Liver (tissue), 9 donors: ENCODE data around the gene EZH1. TPM values are rescaled to one million over a fixed set of nuclear protein-coding genes. Genes with fewer than 3 reads are reported as not detected.

Experiments used
- DNase-seq: peaks from one replicate; pipeline ENCODE4 v3.0.0-alpha.2; 2017; ENCODE audit warnings: low spot score
- H3K27ac ChIP-seq, 2 donors: one replicate each; pipeline ENCODE4 v1.7.0; 2013; ENCODE audit warnings: inconsistent platforms in 2 of 2, low read length in 2 of 2, control low read depth in 1 of 2, low read depth in 1 of 2, mild to moderate bottlenecking in 1 of 2
- H3K27me3 ChIP-seq, 4 donors: one replicate each; pipeline versions ENCODE4 v1.6.1 to v1.7.0; 2013; ENCODE audit warnings: low read length in 3 of 4, inconsistent platforms in 1 of 4, mild to moderate bottlenecking in 1 of 4, moderate library complexity in 1 of 4; ENCODE audit not compliant: control insufficient read depth in 4 of 4, insufficient read depth in 4 of 4
- H3K36me3 ChIP-seq, 4 donors: one replicate each; pipeline versions ENCODE4 v1.6.1 to v1.7.0; 2013; ENCODE audit warnings: low read length in 3 of 4, mild to moderate bottlenecking in 3 of 4, low read depth in 1 of 4, moderate library complexity in 1 of 4; ENCODE audit not compliant: control insufficient read depth in 4 of 4, insufficient read depth in 3 of 4
- H3K4me1 ChIP-seq, 4 donors: one replicate each; pipeline versions ENCODE4 v1.6.1 to v1.7.0; 2013; ENCODE audit warnings: low read length in 3 of 4, mild to moderate bottlenecking in 3 of 4, moderate library complexity in 1 of 4; ENCODE audit not compliant: control insufficient read depth in 4 of 4, insufficient read depth in 4 of 4
- H3K4me3 ChIP-seq, 3 donors: one replicate each; pipeline versions ENCODE4 v1.6.1 to v1.7.0; 2013; ENCODE audit warnings: low read length in 3 of 3, control low read depth in 1 of 3, low read depth in 1 of 3, mild to moderate bottlenecking in 1 of 3
- H3K9ac ChIP-seq, 2 donors: one replicate each; pipeline ENCODE4 v1.7.0; 2013; ENCODE audit warnings: low read length in 2 of 2, mild to moderate bottlenecking in 2 of 2, moderate library complexity in 2 of 2, control low read depth in 1 of 2, low read depth in 1 of 2
- H3K9me3 ChIP-seq, 4 donors: one replicate each; pipeline versions ENCODE4 v1.6.1 to v1.7.0; 2013; ENCODE audit warnings: low read length in 3 of 4; ENCODE audit not compliant: control insufficient read depth in 4 of 4
- EGR1 ChIP-seq, 2 donors: IDR thresholded peaks; 2 replicates each; pipeline ENCODE4 v1.6.1; 2016 to 2018; ENCODE audit warnings: antibody characterized with exemption in 2 of 2, low read depth in 2 of 2
- FOXA2 ChIP-seq: IDR thresholded peaks from 2 replicates; pipeline ENCODE4 v1.6.1; 2016; ENCODE audit warnings: antibody characterized with exemption
- HNF4A ChIP-seq, 2 donors: conservative IDR thresholded peaks; 2 replicates each; pipeline ENCODE4 v1.6.1; 2016; ENCODE audit warnings: antibody characterized with exemption in 2 of 2, mild to moderate bottlenecking in 2 of 2
- HNF4G ChIP-seq: IDR thresholded peaks from 2 replicates; pipeline ENCODE4 v1.6.1; 2016; ENCODE audit warnings: antibody characterized with exemption
- NR2F2 ChIP-seq: IDR thresholded peaks from 2 replicates; pipeline ENCODE4 v1.6.1; 2016; ENCODE audit warnings: antibody characterized with exemption
- RAD21 ChIP-seq, 2 donors: IDR thresholded peaks; 2 replicates each; pipeline ENCODE4 v1.6.1; 2016; ENCODE audit warnings: antibody characterized with exemption in 2 of 2, mild to moderate bottlenecking in 2 of 2
- RXRA ChIP-seq, 2 donors: IDR thresholded peaks; 2 replicates each; pipeline ENCODE4 v1.6.1; 2017 to 2018; ENCODE audit warnings: antibody characterized with exemption in 2 of 2, mild to moderate bottlenecking in 1 of 2
- SP1 ChIP-seq: IDR thresholded peaks from 2 replicates; pipeline ENCODE4 v1.6.1; 2018; ENCODE audit warnings: antibody characterized with exemption, mild to moderate bottlenecking
- YY1 ChIP-seq: IDR thresholded peaks from 2 replicates; pipeline ENCODE4 v1.6.1; 2016; ENCODE audit warnings: antibody characterized with exemption, mild to moderate bottlenecking
- WGBS: extraction: QIAGEN DNeasy Blood & Tissue Kit; methylation state at CpG from one replicate; pipeline ENCODE4 v1.1.7; 2013; 5-methylcytosine and 5-hydroxymethylcytosine counted together
- polyA plus RNA-seq, 2 donors: library from polyadenylated mRNA; stranded (reverse) in 1 of 2; unstranded in 1 of 2; fragments of 200-250 nt in 1 of 2; fragments of >200 nt in 1 of 2; fragmentation: Nextera tagmentation in 1 of 2; extraction: Ambion mirVana in 1 of 2; gene quantifications; one replicate each; pipeline versions ENCODE4 v1.2.1 to v1.2.3, GENCODE V29; 2013 to 2015
- total RNA-seq, 2 donors: library from RNA; depleted of rRNA; stranded (reverse); fragments of >200 nt; gene quantifications; one replicate each; pipeline ENCODE4 v1.2.3, GENCODE V29; 2014
- TF ChIP-seq, protein P1 (sequence below): IDR thresholded peaks from 2 replicates; pipeline ENCODE4 v1.6.1; 2016; ENCODE audit warnings: antibody characterized with exemption
- TF ChIP-seq, protein P2 (sequence below): IDR thresholded peaks from 2 replicates; pipeline ENCODE4 v1.6.1; 2016; ENCODE audit warnings: antibody characterized with exemption, mild to moderate bottlenecking
- TF ChIP-seq, protein P3 (sequence below): IDR thresholded peaks from 2 replicates; pipeline ENCODE4 v1.6.1; 2016; ENCODE audit warnings: antibody characterized with exemption
- TF ChIP-seq, protein P4 (sequence below): IDR thresholded peaks from 2 replicates; pipeline ENCODE4 v1.6.1; 2016; ENCODE audit warnings: antibody characterized with exemption
- donor health status: healthy.
- donor health status: healthy.
- donor health status: healthy.
- donor health status: healthy.
- donor health status: healthy.

EZH1 gene
- total and polyA plus RNA-seq, 4 donors, result 4.3 to 18.3 (median 10.9) TPM

DNA sequence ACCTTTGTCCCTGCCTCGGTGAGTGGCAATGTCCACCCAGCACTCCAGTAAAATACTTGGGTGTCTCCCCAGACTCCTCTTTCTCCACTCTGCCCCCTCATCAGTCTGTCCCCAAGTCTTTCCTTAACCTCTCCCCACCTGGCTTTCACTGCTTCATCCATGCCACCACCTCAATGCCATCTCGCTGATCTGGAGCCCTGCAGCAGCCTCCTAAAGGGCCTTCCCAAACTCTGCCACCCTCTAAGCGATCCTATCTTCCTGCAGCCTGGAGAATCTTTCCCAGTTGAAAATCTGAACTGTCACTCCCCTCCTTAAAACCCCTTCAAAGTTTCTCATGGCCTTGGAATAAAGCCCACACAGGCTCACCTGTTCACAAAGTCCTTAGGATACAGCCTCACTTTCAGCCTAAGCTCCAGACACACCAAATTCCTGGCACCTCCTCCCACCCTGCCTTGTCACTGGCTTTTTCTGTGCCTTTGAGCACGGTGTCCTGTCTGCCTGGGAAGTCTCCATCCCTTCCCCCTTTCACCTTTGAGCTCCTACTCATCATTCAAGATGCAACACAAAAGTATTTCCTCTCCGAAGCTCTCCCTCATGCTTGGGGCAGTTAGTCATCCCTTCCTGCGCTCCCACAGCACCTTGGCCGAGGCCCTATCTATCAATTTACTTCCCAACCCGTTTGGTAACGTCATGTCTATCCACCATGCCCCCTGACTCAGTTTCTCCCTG, 38.4 kb upstream of the EZH1 start:
- no peak overlapping the region for H3K4me3 ChIP-seq
- H3K36me3 ChIP-seq, result peaks cover 2 to 15% (median 8%) of the 10 kb centered on the region in 4 donors
- H3K27ac ChIP-seq, result no peak overlapping the region
- peaks cover 0 to 6% (median 0%) of the 10 kb centered on the region in 4 donors for H3K27me3 ChIP-seq
- 64% methylated on average over 9 of the region's 9 CpGs for whole genome bisulfite sequencing
- no peaks in the 10 kb centered on the region for H3K9me3 ChIP-seq
- H3K9ac ChIP-seq, result no peak overlapping the region
- no peak for DNase-seq
- no peak for TF ChIP-seq HNF4A (conservative IDR thresholded peaks at IDR 0.05)
- TF ChIP-seq RAD21 (IDR thresholded peaks at IDR 0.05), result no peak
- no peak for TF ChIP-seq RXRA (IDR thresholded peaks at IDR 0.05)
- no peak for TF ChIP-seq EGR1 (IDR thresholded peaks at IDR 0.05; ENCODE audit: low read depth in 2 of 2)
- no peak for TF ChIP-seq NR2F2
- TF ChIP-seq FOXA2, result no peak
- no peak for TF ChIP-seq SP1
- TF ChIP-seq, protein P1, sequence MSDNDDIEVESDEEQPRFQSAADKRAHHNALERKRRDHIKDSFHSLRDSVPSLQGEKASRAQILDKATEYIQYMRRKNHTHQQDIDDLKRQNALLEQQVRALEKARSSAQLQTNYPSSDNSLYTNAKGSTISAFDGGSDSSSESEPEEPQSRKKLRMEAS, result no peak
- TF ChIP-seq, protein P2, sequence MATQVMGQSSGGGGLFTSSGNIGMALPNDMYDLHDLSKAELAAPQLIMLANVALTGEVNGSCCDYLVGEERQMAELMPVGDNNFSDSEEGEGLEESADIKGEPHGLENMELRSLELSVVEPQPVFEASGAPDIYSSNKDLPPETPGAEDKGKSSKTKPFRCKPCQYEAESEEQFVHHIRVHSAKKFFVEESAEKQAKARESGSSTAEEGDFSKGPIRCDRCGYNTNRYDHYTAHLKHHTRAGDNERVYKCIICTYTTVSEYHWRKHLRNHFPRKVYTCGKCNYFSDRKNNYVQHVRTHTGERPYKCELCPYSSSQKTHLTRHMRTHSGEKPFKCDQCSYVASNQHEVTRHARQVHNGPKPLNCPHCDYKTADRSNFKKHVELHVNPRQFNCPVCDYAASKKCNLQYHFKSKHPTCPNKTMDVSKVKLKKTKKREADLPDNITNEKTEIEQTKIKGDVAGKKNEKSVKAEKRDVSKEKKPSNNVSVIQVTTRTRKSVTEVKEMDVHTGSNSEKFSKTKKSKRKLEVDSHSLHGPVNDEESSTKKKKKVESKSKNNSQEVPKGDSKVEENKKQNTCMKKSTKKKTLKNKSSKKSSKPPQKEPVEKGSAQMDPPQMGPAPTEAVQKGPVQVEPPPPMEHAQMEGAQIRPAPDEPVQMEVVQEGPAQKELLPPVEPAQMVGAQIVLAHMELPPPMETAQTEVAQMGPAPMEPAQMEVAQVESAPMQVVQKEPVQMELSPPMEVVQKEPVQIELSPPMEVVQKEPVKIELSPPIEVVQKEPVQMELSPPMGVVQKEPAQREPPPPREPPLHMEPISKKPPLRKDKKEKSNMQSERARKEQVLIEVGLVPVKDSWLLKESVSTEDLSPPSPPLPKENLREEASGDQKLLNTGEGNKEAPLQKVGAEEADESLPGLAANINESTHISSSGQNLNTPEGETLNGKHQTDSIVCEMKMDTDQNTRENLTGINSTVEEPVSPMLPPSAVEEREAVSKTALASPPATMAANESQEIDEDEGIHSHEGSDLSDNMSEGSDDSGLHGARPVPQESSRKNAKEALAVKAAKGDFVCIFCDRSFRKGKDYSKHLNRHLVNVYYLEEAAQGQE, result no peak
- TF ChIP-seq, protein P3, sequence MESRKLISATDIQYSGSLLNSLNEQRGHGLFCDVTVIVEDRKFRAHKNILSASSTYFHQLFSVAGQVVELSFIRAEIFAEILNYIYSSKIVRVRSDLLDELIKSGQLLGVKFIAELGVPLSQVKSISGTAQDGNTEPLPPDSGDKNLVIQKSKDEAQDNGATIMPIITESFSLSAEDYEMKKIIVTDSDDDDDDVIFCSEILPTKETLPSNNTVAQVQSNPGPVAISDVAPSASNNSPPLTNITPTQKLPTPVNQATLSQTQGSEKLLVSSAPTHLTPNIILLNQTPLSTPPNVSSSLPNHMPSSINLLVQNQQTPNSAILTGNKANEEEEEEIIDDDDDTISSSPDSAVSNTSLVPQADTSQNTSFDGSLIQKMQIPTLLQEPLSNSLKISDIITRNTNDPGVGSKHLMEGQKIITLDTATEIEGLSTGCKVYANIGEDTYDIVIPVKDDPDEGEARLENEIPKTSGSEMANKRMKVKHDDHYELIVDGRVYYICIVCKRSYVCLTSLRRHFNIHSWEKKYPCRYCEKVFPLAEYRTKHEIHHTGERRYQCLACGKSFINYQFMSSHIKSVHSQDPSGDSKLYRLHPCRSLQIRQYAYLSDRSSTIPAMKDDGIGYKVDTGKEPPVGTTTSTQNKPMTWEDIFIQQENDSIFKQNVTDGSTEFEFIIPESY, result no peak
- peaks cover 4 to 16% (median 10%) of the 10 kb centered on the region in 4 donors for H3K4me1 ChIP-seq

DNA sequence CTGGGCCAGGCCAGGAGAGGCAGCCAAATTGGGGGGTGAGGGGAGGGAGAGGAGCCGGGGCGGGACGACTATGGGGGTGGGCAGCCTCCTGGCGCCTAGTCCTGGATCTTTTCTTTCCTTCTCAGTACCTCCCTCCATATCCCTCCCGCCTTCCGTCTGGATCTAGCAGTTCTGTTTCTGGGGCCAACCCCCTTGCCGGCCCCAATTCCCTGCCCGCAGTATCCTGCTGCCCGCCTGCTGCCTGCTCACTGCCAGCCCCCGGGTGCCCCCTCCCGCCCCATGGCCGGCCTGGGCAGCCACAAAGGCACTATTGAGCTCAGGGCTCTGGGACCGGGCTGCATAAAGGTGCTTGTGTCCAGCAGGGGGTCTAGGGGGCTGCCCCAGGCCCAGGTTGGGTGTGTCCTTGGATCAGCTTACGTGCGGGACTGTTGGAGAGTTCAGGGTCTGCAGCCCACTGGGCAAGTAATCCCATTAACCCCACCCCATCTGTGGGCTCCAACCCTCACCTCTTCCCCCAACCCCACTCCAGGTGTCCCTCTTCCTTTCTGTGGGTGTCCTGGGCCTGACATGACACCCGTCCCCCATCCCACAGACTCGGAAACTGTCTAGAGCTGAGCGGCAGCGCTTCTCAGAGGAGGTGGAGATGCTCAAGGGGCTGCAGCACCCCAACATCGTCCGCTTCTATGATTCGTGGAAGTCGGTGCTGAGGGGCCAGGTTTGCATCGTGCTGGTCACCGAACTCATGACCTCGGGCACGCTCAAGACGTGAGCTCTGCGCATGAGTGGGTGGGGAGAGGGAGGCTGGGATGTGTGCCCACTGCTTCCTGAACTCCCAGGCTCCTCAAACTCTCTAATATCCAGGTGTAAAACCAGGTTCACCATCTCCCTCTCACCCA, 37.6 kb upstream of the EZH1 start:
- Histone ChIP-seq H3K27ac (no peak overlapping the region), H3K9ac (no peak overlapping the region), H3K36me3 (peaks cover 2 to 23% (median 12%) of the 10 kb centered on the region in 4 donors), H3K9me3 (no peaks in the 10 kb centered on the region), H3K4me1 (peaks cover 4 to 16% (median 10%) of the 10 kb centered on the region in 4 donors), H3K27me3 (peaks cover 0 to 6% (median 0%) of the 10 kb centered on the region in 4 donors), H3K4me3 (no peak overlapping the region)
- WGBS, result 37% methylated on average over 29 of the region's 29 CpGs
- no peak for DNase-seq
- TF ChIP-seq, protein P3, result no peak
- TF ChIP-seq, protein P4, sequence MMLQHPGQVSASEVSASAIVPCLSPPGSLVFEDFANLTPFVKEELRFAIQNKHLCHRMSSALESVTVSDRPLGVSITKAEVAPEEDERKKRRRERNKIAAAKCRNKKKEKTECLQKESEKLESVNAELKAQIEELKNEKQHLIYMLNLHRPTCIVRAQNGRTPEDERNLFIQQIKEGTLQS, result no peak
- TF ChIP-seq, protein P1, result no peak
- TF ChIP-seq HNF4A (conservative IDR thresholded peaks at IDR 0.05), result no peak
- no peak for TF ChIP-seq RXRA (IDR thresholded peaks at IDR 0.05)
- no peak for TF ChIP-seq HNF4G
- no peak for TF ChIP-seq SP1
- no peak for TF ChIP-seq YY1
- no peak for TF ChIP-seq FOXA2
